ENCODE data around the gene USP2. TPM values are rescaled to one million over a fixed set of nuclear protein-coding genes. Genes with fewer than 3 reads are reported as not detected.
A peak's percentile ranks its signal among the peaks of the same experiment; 100 is the strongest.

The USP2 gene
- 2.1 TPM in 1 of 2 replicates, not detected in the other for total RNA-seq (2014; rRNA removed; shearing (Covaris generic); ENCODE audit: low replicate concordance)

GRCh38 chr11:119381181-119381988 is at the start of gene USP2:
Gene USP2 (minus strand): TSS chr11:119381690. CDS start chr11:119373480, 8,210 bp downstream.
- no peaks in the 10 kb centered on the region for H3K9me3 ChIP-seq
- peak within 1 kb of the TSS; percentile 66 for H3K4me3 ChIP-seq
- peak; percentile 93 for DNase-seq
- no peaks in the 10 kb centered on the region for H3K36me3 ChIP-seq
- no peaks in the 10 kb centered on the region for H3K27me3 ChIP-seq

DNA sequence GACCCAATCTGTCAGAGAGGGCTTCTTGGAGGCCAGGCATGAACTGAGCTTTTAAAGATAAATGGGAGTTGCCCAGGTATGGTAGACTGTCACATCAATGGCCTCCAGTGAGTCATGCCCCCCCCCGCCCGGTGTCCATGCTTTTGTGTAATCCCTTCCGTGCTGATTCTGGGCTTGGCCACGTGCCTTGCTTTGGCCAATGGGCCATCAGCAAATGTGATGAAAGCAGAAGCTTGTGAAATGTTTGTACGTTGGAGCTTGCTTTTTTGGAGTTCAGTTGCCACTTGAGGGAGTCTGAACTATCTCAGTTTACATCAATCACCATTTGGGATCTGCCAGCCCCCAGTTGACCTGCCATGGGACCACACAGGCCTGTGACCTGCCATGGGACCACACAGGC is 45.8 kb upstream of the USP2 start:
- Histone ChIP-seq H3K27me3 (no peaks in the 10 kb centered on the region), H3K36me3 (peaks cover 4% of the 10 kb centered on the region; the same call in 1 of the 2 replicates), H3K4me3 (no peak overlapping the region), H3K9me3 (no peaks in the 10 kb centered on the region)
- no peak for DNase-seq

DNA sequence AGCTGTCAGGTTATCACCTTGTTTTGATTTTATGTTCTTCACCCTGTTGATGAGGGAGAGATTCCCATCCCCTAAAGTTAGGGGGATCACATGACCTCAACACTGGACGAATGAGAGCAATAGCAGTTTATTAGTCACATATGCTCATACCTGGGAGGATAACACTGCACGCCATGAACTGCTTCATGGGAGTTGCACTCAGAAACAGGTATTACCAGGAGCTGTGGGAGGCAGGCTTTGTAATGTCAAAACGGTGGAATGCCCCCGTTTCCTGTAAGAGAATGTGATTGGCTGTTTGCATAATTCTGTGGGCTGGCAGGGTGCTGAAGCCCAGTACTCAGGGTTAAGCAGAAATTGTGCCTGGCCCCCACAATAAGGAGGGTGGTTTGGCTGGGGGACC is 44.7 kb upstream of the USP2 start:
- no peaks in the 10 kb centered on the region for H3K9me3 ChIP-seq
- no peak for DNase-seq
- H3K4me3 ChIP-seq = no peak overlapping the region
- H3K36me3 ChIP-seq = peaks cover 11% of the 10 kb centered on the region; the same call in 1 of the 2 replicates
- H3K27me3 ChIP-seq = no peaks in the 10 kb centered on the region

GRCh38 chr11:119424775-119425174 is 43.3 kb upstream of the USP2 start:
- no peak overlapping the region for H3K4me3 ChIP-seq
- peaks cover 18% of the 10 kb centered on the region for H3K36me3 ChIP-seq
- DNase-seq = no peak
- no peaks in the 10 kb centered on the region for H3K9me3 ChIP-seq
- no peaks in the 10 kb centered on the region for H3K27me3 ChIP-seq

DNA sequence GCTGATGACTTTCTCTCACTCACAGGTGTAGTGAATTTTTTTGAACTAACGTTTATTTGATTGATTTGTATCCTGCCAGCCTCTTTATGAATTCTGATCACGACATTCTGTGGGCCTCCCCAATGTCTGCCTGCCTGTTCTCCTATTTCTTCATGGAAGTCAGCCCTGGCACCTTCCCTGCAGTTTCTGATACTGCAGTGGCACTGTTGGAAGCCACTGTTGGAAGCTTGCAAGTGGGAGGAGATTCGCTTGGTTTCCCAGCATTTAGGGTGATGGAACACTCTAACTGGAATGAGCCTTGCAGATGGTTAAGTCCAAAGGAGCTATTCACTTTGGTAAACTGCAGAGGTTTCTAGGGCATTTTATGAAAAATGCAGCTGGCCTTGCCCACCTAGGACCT is 42.8 kb upstream of the USP2 start:
- H3K27me3 ChIP-seq = no peaks in the 10 kb centered on the region
- no peak overlapping the region for H3K4me3 ChIP-seq
- no peak for DNase-seq
- H3K9me3 ChIP-seq = no peaks in the 10 kb centered on the region
- peaks cover 16% of the 10 kb centered on the region for H3K36me3 ChIP-seq

- Histone ChIP-seq H3K36me3 (peaks cover 14% of the 10 kb centered on the region), H3K4me3 (no peak overlapping the region; the same call in 1 of the 2 replicates), H3K9me3 (no peaks in the 10 kb centered on the region), H3K27me3 (no peaks in the 10 kb centered on the region)
- DNase-seq = no peak
These were observed 42.2 kb upstream of the USP2 start for GRCh38 chr11:119423509-119424254.

- H3K27me3 ChIP-seq = no peaks in the 10 kb centered on the region
- peak within 1 kb of the TSS; percentile 55 for H3K4me3 ChIP-seq
- peak; percentile 40 for DNase-seq
- no peaks in the 10 kb centered on the region for H3K9me3 ChIP-seq
- peaks cover 14% of the 10 kb centered on the region for H3K36me3 ChIP-seq
These were observed 41.5 kb upstream of the USP2 start, which contains the start of gene THY1 for GRCh38 chr11:119422809-119423508. Gene THY1 (minus strand): TSS chr11:119423172. CDS start chr11:119420905, 2,267 bp downstream.

GRCh38 chr11:119421941-119422808 is 40.7 kb upstream of the USP2 start:
- Histone ChIP-seq H3K27me3 (no peaks in the 10 kb centered on the region), H3K4me3 (peak overlapping the region; percentile 55), H3K36me3 (peaks cover 14% of the 10 kb centered on the region), H3K9me3 (no peaks in the 10 kb centered on the region)
- DNase-seq = peak; percentile 56

DNA sequence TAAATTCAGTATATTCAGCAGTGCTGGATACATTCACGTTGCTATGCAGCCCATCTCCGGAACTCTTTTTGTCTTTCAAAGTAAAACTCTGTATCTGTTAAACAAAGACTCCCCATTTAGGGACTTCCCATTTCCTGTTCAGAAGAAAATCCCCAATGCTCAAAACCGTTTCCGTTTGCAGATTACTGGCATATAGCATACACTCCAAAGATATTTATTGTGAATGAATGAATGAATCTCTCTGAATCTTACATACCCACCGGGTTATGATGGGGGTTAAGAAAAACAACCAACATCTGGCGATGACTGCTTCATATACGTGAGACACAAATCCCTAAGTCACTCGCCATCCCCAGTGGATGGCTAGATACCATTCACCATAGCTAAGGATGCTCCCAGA is 39.9 kb upstream of the USP2 start:
- peaks cover 17% of the 10 kb centered on the region for H3K36me3 ChIP-seq
- H3K27me3 ChIP-seq = no peaks in the 10 kb centered on the region
- no peak for DNase-seq
- no peaks in the 10 kb centered on the region for H3K9me3 ChIP-seq
- H3K4me3 ChIP-seq = peak overlapping the region; percentile 55

GRCh38 chr11:119420631-119421030 is 39.1 kb upstream of the USP2 start:
- Histone ChIP-seq H3K36me3 (peaks cover 19% of the 10 kb centered on the region), H3K27me3 (no peaks in the 10 kb centered on the region), H3K4me3 (no peak overlapping the region), H3K9me3 (no peaks in the 10 kb centered on the region)
- DNase-seq = no peak

DNA sequence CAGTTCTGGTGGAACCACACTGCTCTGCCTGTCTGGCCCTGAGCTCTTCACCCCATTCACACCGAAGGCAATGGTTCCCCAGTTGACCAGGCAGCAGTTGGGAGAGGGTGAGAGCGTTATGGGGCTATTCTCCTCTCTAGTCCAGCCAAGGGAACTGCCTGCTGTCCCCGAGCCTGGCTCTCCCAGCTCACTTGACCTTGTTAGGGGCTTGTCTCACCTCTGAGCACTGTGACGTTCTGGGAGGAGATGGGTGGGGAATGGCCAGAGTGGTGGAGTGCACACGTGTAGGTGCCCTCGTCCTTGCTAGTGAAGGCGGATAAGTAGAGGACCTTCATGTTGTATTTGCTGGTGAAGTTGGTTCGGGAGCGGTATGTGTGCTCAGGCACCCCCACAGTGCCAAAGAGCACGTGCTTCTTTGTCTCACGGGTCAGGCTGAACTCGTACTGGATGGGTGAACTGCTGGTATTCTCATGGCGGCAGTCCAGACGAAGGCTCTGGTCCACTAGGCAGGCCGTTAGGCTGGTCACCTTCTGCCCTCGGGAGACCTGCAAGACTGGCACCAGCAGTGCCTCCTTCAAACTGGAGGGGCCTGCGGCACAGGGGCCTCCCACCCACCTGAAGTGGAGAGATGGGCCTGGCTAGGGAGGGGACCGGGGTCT is 38.5 kb upstream of the USP2 start:
- Histone ChIP-seq H3K36me3 (peaks cover 19% of the 10 kb centered on the region), H3K4me3 (no peak overlapping the region), H3K27me3 (no peaks in the 10 kb centered on the region), H3K9me3 (no peaks in the 10 kb centered on the region)
- DNase-seq = no peak

DNA sequence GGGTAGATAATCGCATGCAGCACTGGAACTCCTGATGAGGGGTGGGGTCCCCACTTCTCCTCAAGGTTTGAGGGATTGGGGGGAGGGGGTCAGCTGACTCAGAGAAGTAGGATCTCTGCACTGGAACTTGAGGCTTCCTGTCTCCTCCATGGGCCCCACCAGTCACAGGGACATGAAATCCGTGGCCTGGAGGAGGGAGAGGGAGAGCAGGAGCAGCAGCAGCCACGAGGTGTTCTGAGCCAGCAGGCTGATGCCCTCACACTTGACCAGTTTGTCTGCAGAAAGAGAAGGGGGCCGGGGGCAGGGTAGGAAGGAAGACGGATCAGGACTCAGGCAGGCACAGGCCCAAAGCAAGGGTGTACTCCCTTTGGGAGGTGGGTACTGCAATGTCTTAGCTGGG is 37.8 kb upstream of the USP2 start:
- Histone ChIP-seq H3K4me3 (no peak overlapping the region), H3K36me3 (peaks cover 19% of the 10 kb centered on the region), H3K27me3 (no peaks in the 10 kb centered on the region), H3K9me3 (no peaks in the 10 kb centered on the region)
- DNase-seq = no peak

GRCh38 chr11:119418759-119419158 is 37.3 kb upstream of the USP2 start:
- Histone ChIP-seq H3K4me3 (no peak overlapping the region), H3K36me3 (peaks cover 19% of the 10 kb centered on the region), H3K9me3 (no peaks in the 10 kb centered on the region), H3K27me3 (no peaks in the 10 kb centered on the region)
- no peak for DNase-seq

DNA sequence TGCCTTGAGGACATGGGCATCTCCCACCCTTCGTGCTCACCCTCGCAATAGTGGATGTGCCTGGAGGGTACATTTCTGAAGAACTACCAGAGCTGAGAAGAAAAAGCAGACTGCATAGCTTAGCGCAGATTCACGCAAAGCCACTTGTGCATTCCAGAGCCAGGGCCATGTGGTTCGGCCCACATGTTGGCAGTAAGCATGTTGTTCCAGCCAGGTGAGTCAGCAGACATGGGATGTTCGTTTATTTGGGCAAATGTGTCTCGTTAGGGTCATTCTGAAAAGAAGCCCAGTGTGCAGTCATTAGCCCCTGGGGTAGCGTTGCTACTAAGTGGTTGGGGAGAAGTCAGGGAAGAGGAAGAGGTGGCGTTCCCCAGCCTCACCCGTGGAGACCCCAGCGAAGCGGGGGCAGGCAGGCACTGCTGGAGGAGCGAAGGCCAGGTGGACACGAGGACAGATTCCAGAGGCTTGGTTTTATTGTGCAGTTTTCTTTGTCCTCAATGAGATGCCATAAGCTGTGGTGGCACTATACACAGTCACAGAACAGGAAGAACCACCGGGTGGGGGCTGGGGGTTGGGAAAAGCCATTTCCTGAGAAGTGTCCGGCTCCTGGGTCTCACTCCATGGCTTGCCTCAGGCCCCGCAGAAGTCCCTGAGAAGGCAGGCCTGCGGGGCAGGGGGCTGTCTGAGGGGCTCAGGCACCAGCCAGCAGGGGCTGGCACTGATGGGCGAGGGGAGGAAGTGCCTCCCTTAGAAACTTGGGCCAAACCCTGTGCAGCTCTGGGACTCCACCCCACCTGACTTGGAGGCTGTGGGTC is 36.4 kb upstream of the USP2 start:
- DNase-seq = peak; percentile 96
- H3K27me3 ChIP-seq = no peaks in the 10 kb centered on the region
- H3K36me3 ChIP-seq = peaks cover 19% of the 10 kb centered on the region
- peak overlapping the region; percentile 10; the same call in 1 of the 2 replicates for H3K4me3 ChIP-seq
- H3K9me3 ChIP-seq = no peaks in the 10 kb centered on the region
